Trophoblast cell (in vitro differentiated cells and primary cell): ENCODE data around the gene DNAH1.

ENCODE experiments used
- DNase-seq, 2 donors: peaks; one replicate each; pipeline ENCODE4 v3.0.0-alpha.2; 2016
- H2AFZ ChIP-seq: 2 replicates; pipeline ENCODE4 v1.6.1; 2013; ENCODE audit warnings: low read length, moderate library complexity, mild to moderate bottlenecking; ENCODE audit not compliant: insufficient read depth, poor library complexity
- H2AK5ac ChIP-seq: 2 replicates; pipeline ENCODE4 v1.6.1; 2013; ENCODE audit warnings: mild to moderate bottlenecking, low read length
- H2BK120ac ChIP-seq: 2 replicates; pipeline ENCODE4 v1.6.1; 2013; ENCODE audit warnings: low read length, mild to moderate bottlenecking, moderate library complexity; ENCODE audit not compliant: insufficient read depth, poor library complexity
- H2BK12ac ChIP-seq: 2 replicates; pipeline ENCODE4 v1.6.1; 2013; ENCODE audit warnings: mild to moderate bottlenecking, low read length, moderate library complexity
- H2BK5ac ChIP-seq: 2 replicates; pipeline ENCODE4 v1.6.1; 2013; ENCODE audit warnings: low read length, low read depth, moderate library complexity, mild to moderate bottlenecking; ENCODE audit not compliant: poor library complexity
- H3K14ac ChIP-seq: 2 replicates; pipeline ENCODE4 v1.6.1; 2013; ENCODE audit warnings: mild to moderate bottlenecking, low read length
- H3K18ac ChIP-seq: 2 replicates; pipeline ENCODE4 v1.6.1; 2013; ENCODE audit warnings: mild to moderate bottlenecking, low read length
- H3K23ac ChIP-seq: 2 replicates; pipeline ENCODE4 v1.6.1; 2013; ENCODE audit warnings: low read length
- H3K27ac ChIP-seq: 2 replicates; pipeline ENCODE4 v1.5.1; 2013; ENCODE audit warnings: low read depth, mild to moderate bottlenecking, inconsistent platforms, low read length, moderate library complexity
- H3K27me3 ChIP-seq: 2 replicates; pipeline ENCODE4 v1.6.1; 2013; ENCODE audit warnings: inconsistent platforms, mild to moderate bottlenecking, low read length, moderate library complexity; ENCODE audit not compliant: insufficient read depth
- H3K36me3 ChIP-seq, 2 experiments: 1 replicate in 1 of 2; 2 replicates in 1 of 2; pipeline ENCODE4 v1.6.1; 2013; ENCODE audit warnings: low read length in 2 of 2, mild to moderate bottlenecking in 2 of 2, moderate library complexity in 1 of 2; ENCODE audit not compliant: insufficient read depth in 2 of 2, control insufficient read depth in 1 of 2
- H3K4ac ChIP-seq: 2 replicates; pipeline ENCODE4 v1.6.1; 2013; ENCODE audit warnings: low read depth, mild to moderate bottlenecking, low read length, moderate library complexity
- H3K4me1 ChIP-seq, 2 experiments: 1 replicate in 1 of 2; 2 replicates in 1 of 2; pipeline ENCODE4 v1.6.1; 2013; ENCODE audit warnings: low read length in 2 of 2, mild to moderate bottlenecking in 2 of 2, moderate library complexity in 1 of 2; ENCODE audit not compliant: insufficient read depth in 2 of 2, control insufficient read depth in 1 of 2
- H3K4me2 ChIP-seq: 2 replicates; pipeline ENCODE4 v1.6.1; 2013; ENCODE audit warnings: inconsistent platforms, mild to moderate bottlenecking, low read length, moderate library complexity
- H3K4me3 ChIP-seq: 2 replicates; pipeline ENCODE4 v1.5.1; 2013; ENCODE audit warnings: mild to moderate bottlenecking, low read depth, low read length, inconsistent platforms
- H3K79me1 ChIP-seq: one replicate; pipeline ENCODE4 v1.6.1; 2013; ENCODE audit warnings: low read length
- H3K79me2 ChIP-seq: 2 replicates; pipeline ENCODE4 v1.6.1; 2013; ENCODE audit warnings: low read length, mild to moderate bottlenecking; ENCODE audit not compliant: control insufficient read depth, insufficient read depth, poor library complexity
- H3K9ac ChIP-seq: 2 replicates; pipeline ENCODE4 v1.6.1; 2013; ENCODE audit warnings: mild to moderate bottlenecking, low read length
- H3K9me3 ChIP-seq: 2 replicates; pipeline ENCODE4 v1.6.1; 2013; ENCODE audit warnings: low read depth, mild to moderate bottlenecking, control low read depth, inconsistent platforms, low read length; ENCODE audit not compliant: insufficient read depth
- H4K12ac ChIP-seq: 2 replicates; pipeline ENCODE4 v1.6.1; 2013; ENCODE audit warnings: low read depth, mild to moderate bottlenecking, low read length, moderate library complexity
- H4K8ac ChIP-seq: 2 replicates; pipeline ENCODE4 v1.6.1; 2013; ENCODE audit warnings: low read depth, mild to moderate bottlenecking, low read length, moderate library complexity
- H4K91ac ChIP-seq: one replicate; pipeline ENCODE4 v1.6.1; 2013; ENCODE audit warnings: low read depth, mild to moderate bottlenecking, low read length, moderate library complexity
- WGBS: extraction: QIAGEN DNeasy Blood & Tissue Kit; methylation state at CpG from one replicate; pipeline ENCODE4 v1.1.7; 2013; ENCODE audit warnings: missing lambda C conversion rate; ENCODE audit not compliant: insufficient read length, insufficient coverage; ENCODE audit errors: extremely low coverage; 5-methylcytosine and 5-hydroxymethylcytosine counted together

Gene DNAH1

GRCh38 chr3:52428151-52429005 lies 112.3 kb downstream of the DNAH1 start:
- no peak overlapping the region for H3K27ac ChIP-seq
- no peak overlapping the region for H3K18ac ChIP-seq
- H3K4me3 ChIP-seq: no peak overlapping the region
- H2BK12ac ChIP-seq: no peak overlapping the region
- H2BK120ac ChIP-seq: no peak overlapping the region
- no peak overlapping the region for H2BK5ac ChIP-seq
- H3K4me2 ChIP-seq: no peak overlapping the region
- H2AFZ ChIP-seq: no peak overlapping the region
- DNase-seq: peak; percentile 33 to 75
- H4K91ac ChIP-seq: no peak overlapping the region
- no peaks in the 10 kb centered on the region for H3K36me3 ChIP-seq
- H3K79me2 ChIP-seq: no peaks in the 10 kb centered on the region
- H3K23ac ChIP-seq: no peak overlapping the region
- WGBS: no CpG with 5 or more reads among the region's 7 CpGs
- H3K14ac ChIP-seq: no peak overlapping the region
- no peaks in the 10 kb centered on the region for H3K79me1 ChIP-seq
- H3K27me3 ChIP-seq: no peaks in the 10 kb centered on the region
- H3K9me3 ChIP-seq: no peaks in the 10 kb centered on the region
- H4K8ac ChIP-seq: no peak overlapping the region
- no peak overlapping the region for H3K4ac ChIP-seq
- H2AK5ac ChIP-seq: no peak overlapping the region
- peaks cover 0 to 2% of the 10 kb centered on the region in 2 experiments for H3K4me1 ChIP-seq
- no peak overlapping the region for H3K9ac ChIP-seq
- no peak overlapping the region for H4K12ac ChIP-seq

GRCh38 chr3:52429031-52429430 lies 112.9 kb downstream of the DNAH1 start:
- no peak overlapping the region for H3K9ac ChIP-seq
- H3K79me1 ChIP-seq: no peaks in the 10 kb centered on the region
- no peak overlapping the region for H4K91ac ChIP-seq
- H3K27me3 ChIP-seq: no peaks in the 10 kb centered on the region
- H3K4me3 ChIP-seq: no peak overlapping the region
- H3K9me3 ChIP-seq: no peaks in the 10 kb centered on the region
- no CpG with 5 or more reads among the region's 3 CpGs for WGBS
- peaks cover 0 to 2% of the 10 kb centered on the region in 2 experiments for H3K4me1 ChIP-seq
- H2BK120ac ChIP-seq: no peak overlapping the region
- H2AFZ ChIP-seq: no peak overlapping the region
- no peaks in the 10 kb centered on the region for H3K36me3 ChIP-seq
- no peak overlapping the region for H3K23ac ChIP-seq
- H2AK5ac ChIP-seq: no peak overlapping the region
- no peak overlapping the region for H3K27ac ChIP-seq
- H4K8ac ChIP-seq: no peak overlapping the region
- no peak overlapping the region for H3K14ac ChIP-seq
- no peak overlapping the region for H3K18ac ChIP-seq
- H3K79me2 ChIP-seq: no peaks in the 10 kb centered on the region
- no peak overlapping the region for H2BK12ac ChIP-seq
- no peak overlapping the region for H4K12ac ChIP-seq
- H2BK5ac ChIP-seq: no peak overlapping the region
- H3K4ac ChIP-seq: no peak overlapping the region
- no peak for DNase-seq
- no peak overlapping the region for H3K4me2 ChIP-seq

DNA sequence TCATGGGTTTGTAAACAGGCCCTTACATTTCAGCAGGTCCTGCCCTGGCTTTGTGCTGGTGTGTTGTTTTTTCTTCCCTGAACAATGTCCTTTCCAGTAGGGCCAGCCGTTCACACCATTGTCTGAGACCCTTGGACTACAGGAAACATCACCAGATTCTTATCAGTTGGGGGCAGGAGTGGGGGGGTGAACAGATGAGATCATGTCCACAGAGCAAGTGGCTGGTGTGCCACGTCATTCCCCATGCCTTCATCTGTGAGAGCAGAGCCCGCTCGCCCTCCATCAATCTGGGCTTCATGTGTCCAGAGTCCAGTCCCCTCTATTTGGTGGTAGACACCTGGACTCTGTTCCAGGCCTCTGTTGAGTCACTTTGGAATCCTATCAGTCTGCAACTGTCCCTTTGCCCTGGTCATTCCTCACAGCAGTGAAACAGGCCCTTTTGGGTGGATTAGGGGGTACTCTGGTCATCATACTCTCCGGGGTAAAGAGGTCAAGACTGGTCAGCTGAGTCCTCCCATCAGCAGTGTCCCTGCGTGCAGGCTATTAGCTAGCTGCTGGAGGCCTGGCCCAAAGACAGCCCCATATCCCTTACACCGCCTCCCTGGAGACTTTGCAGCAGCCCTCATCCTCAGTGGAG lies 113.8 kb downstream of the DNAH1 start:
- no peak overlapping the region for H2AFZ ChIP-seq
- no peak overlapping the region for H2BK12ac ChIP-seq
- H4K12ac ChIP-seq: no peak overlapping the region
- DNase-seq: no peak
- no peaks in the 10 kb centered on the region for H3K79me1 ChIP-seq
- no peaks in the 10 kb centered on the region for H3K9me3 ChIP-seq
- H3K27me3 ChIP-seq: no peaks in the 10 kb centered on the region
- H3K4me3 ChIP-seq: no peak overlapping the region
- peak overlapping the region; percentile 13 for H3K27ac ChIP-seq
- H2BK5ac ChIP-seq: no peak overlapping the region
- WGBS: no CpG with 5 or more reads among the region's 7 CpGs
- no peak overlapping the region for H3K18ac ChIP-seq
- H4K8ac ChIP-seq: no peak overlapping the region
- H3K4ac ChIP-seq: no peak overlapping the region
- no peak overlapping the region for H3K14ac ChIP-seq
- peaks cover 0 to 2% of the 10 kb centered on the region in 2 experiments for H3K4me1 ChIP-seq
- no peak overlapping the region for H3K4me2 ChIP-seq
- H3K36me3 ChIP-seq: no peaks in the 10 kb centered on the region
- H3K23ac ChIP-seq: no peak overlapping the region
- no peak overlapping the region for H2BK120ac ChIP-seq
- H3K9ac ChIP-seq: no peak overlapping the region
- no peaks in the 10 kb centered on the region for H3K79me2 ChIP-seq
- no peak overlapping the region for H2AK5ac ChIP-seq
- H4K91ac ChIP-seq: no peak overlapping the region

GRCh38 chr3:52430416-52430810 lies 114.3 kb downstream of the DNAH1 start:
- no peak overlapping the region for H2BK120ac ChIP-seq
- H3K27me3 ChIP-seq: no peaks in the 10 kb centered on the region
- peak overlapping the region; percentile 13 for H3K27ac ChIP-seq
- H2AFZ ChIP-seq: no peak overlapping the region
- H3K9me3 ChIP-seq: no peaks in the 10 kb centered on the region
- no peak overlapping the region for H3K4me2 ChIP-seq
- H3K18ac ChIP-seq: no peak overlapping the region
- no peaks in the 10 kb centered on the region for H3K79me2 ChIP-seq
- H3K23ac ChIP-seq: no peak overlapping the region
- peaks cover 0 to 2% of the 10 kb centered on the region in 2 experiments for H3K4me1 ChIP-seq
- WGBS: no CpG with 5 or more reads among the region's 9 CpGs
- no peak overlapping the region for H2BK12ac ChIP-seq
- no peak overlapping the region for H4K12ac ChIP-seq
- H2BK5ac ChIP-seq: no peak overlapping the region
- no peak overlapping the region for H4K91ac ChIP-seq
- H3K4ac ChIP-seq: no peak overlapping the region
- no peak overlapping the region for H4K8ac ChIP-seq
- no peak overlapping the region for H3K14ac ChIP-seq
- no peak for DNase-seq
- H3K36me3 ChIP-seq: no peaks in the 10 kb centered on the region
- no peak overlapping the region for H2AK5ac ChIP-seq
- H3K79me1 ChIP-seq: no peaks in the 10 kb centered on the region
- no peak overlapping the region for H3K4me3 ChIP-seq
- H3K9ac ChIP-seq: no peak overlapping the region
